Stimulated activated CD8-positive, alpha-beta memory T cell treated with anti-CD3 and anti-CD28 coated beads, Interleukin-12 subunit alpha, Interleukin-12 subunit beta, amount 100 ng/mL, for 1 hour (primary cell): Measurements from ENCODE around the gene SNHG17.
"Not testable (repeated sequence)": the region's sequence is repeated elsewhere in the genome, so short reads cannot be mapped to it uniquely, and the experiment has no call there.

Source experiments
- DNase-seq: peaks from one replicate; pipeline ENCODE4 v3.0.0-alpha.2; 2020; ENCODE audit warnings: low read depth

SNHG17 gene

GRCh38 chr20:38434770-38435554 lies at the start of gene SNHG17:
TSS of gene SNHG17 (minus strand) at chr20:38435328.
- DNase-seq = peak; percentile 80

- no peak for DNase-seq
Observed at GRCh38 chr20:38479596-38479995, 44.5 kb upstream of the SNHG17 start.

- DNase-seq = no peak
Observed at GRCh38 chr20:38477747-38478146, 42.6 kb upstream of the SNHG17 start.

- DNase-seq = no peak
Observed at GRCh38 chr20:38473367-38473795, 38.3 kb upstream of the SNHG17 start.

- DNase-seq = peak; percentile 97
Observed at GRCh38 chr20:38472513-38473366, 37.6 kb upstream of the SNHG17 start, which contains the start of gene RALGAPB. TSS of gene RALGAPB (plus strand) at chr20:38472843. CDS start at chr20:38488433, 15,590 bp downstream.

- no peak for DNase-seq
Observed at GRCh38 chr20:38471987-38472512, 36.9 kb upstream of the SNHG17 start.

- no peak for DNase-seq
Observed at GRCh38 chr20:38471245-38471644, 36.1 kb upstream of the SNHG17 start.

GRCh38 chr20:38466983-38467382 lies 31.9 kb upstream of the SNHG17 start:
- DNase-seq = no peak

GRCh38 chr20:38466171-38466570 lies 31.0 kb upstream of the SNHG17 start:
- no peak for DNase-seq

- not testable (repeated sequence) for DNase-seq
Observed at GRCh38 chr20:38461569-38461968, 26.4 kb upstream of the SNHG17 start.

- DNase-seq = not testable (repeated sequence)
Observed at GRCh38 chr20:38461167-38461566, 26.0 kb upstream of the SNHG17 start.

- DNase-seq = not testable (repeated sequence)
Observed at GRCh38 chr20:38460631-38461030, 25.5 kb upstream of the SNHG17 start.

- no peak for DNase-seq
Observed at GRCh38 chr20:38460040-38460623, 25.0 kb upstream of the SNHG17 start.

- no peak for DNase-seq
Observed at GRCh38 chr20:38458314-38458713, 23.2 kb upstream of the SNHG17 start.

GRCh38 chr20:38454556-38455473 lies 19.7 kb upstream of the SNHG17 start:
- DNase-seq = no peak

- no peak for DNase-seq
Observed at GRCh38 chr20:38453941-38454340, 18.8 kb upstream of the SNHG17 start.

- DNase-seq = no peak
Observed at GRCh38 chr20:38452880-38453624, 17.9 kb upstream of the SNHG17 start.

GRCh38 chr20:38450412-38450975 lies 15.4 kb upstream of the SNHG17 start:
- no peak for DNase-seq

GRCh38 chr20:38449046-38449445 lies 13.9 kb upstream of the SNHG17 start:
- DNase-seq = no peak
